ENCODE measurements around the gene KDM2B.

Gene KDM2B

GRCh38 chr12:121581686-121582429, 1.0 kb upstream of the KDM2B start:
- peak; percentile 26 for DNase-seq (ENCODE audit: low read depth)
- no peak for TF ChIP-seq POLR2A (IDR thresholded peaks at IDR 0.05; ENCODE audit: extremely low read depth, insufficient read length)
- peak; percentile 41; the same call in 1 of the 2 replicates for TF ChIP-seq MYC (IDR thresholded peaks at IDR 0.05; ENCODE audit: low read depth, low read length)
- H3K4me3 ChIP-seq (ENCODE audit: low read depth, low read length) = no peak overlapping the region

- TF ChIP-seq MAX (IDR thresholded peaks at IDR 0.05; ENCODE audit: low read depth, low read length) (no peak), CTCF (IDR thresholded peaks at IDR 0.05; ENCODE audit: low read depth, low read length) (no peak), POLR2A (IDR thresholded peaks at IDR 0.05; ENCODE audit: extremely low read depth, insufficient read length) (no peak), MYC (IDR thresholded peaks at IDR 0.05; ENCODE audit: low read depth, low read length) (no peak; the same call in 1 of the 2 replicates)
- DNase-seq (ENCODE audit: low read depth) = peak; percentile 87
- peak overlapping the region; percentile 80 for H3K4me3 ChIP-seq (ENCODE audit: low read depth, low read length)
Measured at GRCh38 chr12:121579981-121580868, 598 bp downstream of the KDM2B start.

GRCh38 chr12:121579190-121579791, 1.5 kb downstream of the KDM2B start:
- TF ChIP-seq POLR2A (IDR thresholded peaks at IDR 0.05; ENCODE audit: extremely low read depth, insufficient read length) (peak; percentile 27), CTCF (IDR thresholded peaks at IDR 0.05; ENCODE audit: low read depth, low read length) (peak; percentile 0), MYC (IDR thresholded peaks at IDR 0.05; ENCODE audit: low read depth, low read length) (no peak)
- peak; percentile 77 for DNase-seq (ENCODE audit: low read depth)
- H3K4me3 ChIP-seq (ENCODE audit: low read depth, low read length) = peak overlapping the region; percentile 80

GRCh38 chr12:121578230-121579189, 2.3 kb downstream of the KDM2B start:
- TF ChIP-seq POLR2A (IDR thresholded peaks at IDR 0.05; ENCODE audit: extremely low read depth, insufficient read length) (no peak), CTCF (IDR thresholded peaks at IDR 0.05; ENCODE audit: low read depth, low read length) (no peak), MAX (IDR thresholded peaks at IDR 0.05; ENCODE audit: low read depth, low read length) (no peak), MYC (IDR thresholded peaks at IDR 0.05; ENCODE audit: low read depth, low read length) (no peak)
- peak; percentile 62 for DNase-seq (ENCODE audit: low read depth)
- H3K4me3 ChIP-seq (ENCODE audit: low read depth, low read length) = peak overlapping the region; percentile 80

GRCh38 chr12:121577443-121578180, 3.2 kb downstream of the KDM2B start:
- DNase-seq (ENCODE audit: low read depth) = peak; percentile 20
- TF ChIP-seq MYC (IDR thresholded peaks at IDR 0.05; ENCODE audit: low read depth, low read length) (no peak), CTCF (IDR thresholded peaks at IDR 0.05; ENCODE audit: low read depth, low read length) (no peak), POLR2A (IDR thresholded peaks at IDR 0.05; ENCODE audit: extremely low read depth, insufficient read length) (no peak), MAX (IDR thresholded peaks at IDR 0.05; ENCODE audit: low read depth, low read length) (no peak)
- H3K4me3 ChIP-seq (ENCODE audit: low read depth, low read length) = no peak overlapping the region

Measured in NB4 (cell line).